ENCODE measurements around the gene ZNF22.

Gene ZNF22

DNA sequence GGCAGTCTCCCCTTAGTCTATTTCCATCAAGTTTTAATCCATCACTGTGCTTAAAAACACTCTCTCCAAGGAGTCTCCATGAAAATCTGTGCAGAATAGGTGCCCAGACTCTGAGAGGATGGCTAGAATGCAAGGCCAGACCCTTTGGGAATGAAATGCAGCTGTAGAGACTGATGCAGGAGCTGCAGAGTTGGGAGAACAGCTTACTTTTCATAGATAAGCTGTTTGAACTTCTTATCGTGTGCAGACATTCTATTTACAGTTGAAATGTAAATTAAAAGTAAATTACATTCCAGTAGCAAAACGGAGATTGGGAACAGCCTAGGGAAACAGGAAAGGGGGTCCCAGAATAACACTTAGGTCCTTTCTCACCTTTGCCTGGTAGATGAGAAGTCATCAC, 14.9 kb downstream of the ZNF22 start:
- no peak for DNase-seq (ENCODE audit: low read depth)

DNA sequence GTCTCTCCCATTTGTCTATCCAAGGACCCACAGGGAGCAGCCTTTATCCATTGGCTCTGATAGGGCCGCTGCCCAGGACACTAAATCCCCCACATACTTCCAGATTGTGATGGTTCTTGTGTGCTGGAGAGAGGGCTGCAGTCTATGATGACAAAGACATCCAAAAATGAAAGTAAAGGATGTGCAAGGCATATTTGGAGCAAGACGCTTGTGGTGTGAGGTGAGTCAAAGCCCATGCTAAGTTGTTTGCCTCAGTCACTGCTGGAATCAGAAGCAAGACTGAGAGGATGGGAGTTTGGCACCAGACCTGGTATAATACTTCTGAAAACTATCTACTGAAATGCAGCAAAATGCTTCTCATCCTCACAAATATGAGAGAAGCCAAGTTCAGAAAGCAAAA, 22.7 kb downstream of the ZNF22 start:
- no peak for DNase-seq (ENCODE audit: low read depth)

DNA sequence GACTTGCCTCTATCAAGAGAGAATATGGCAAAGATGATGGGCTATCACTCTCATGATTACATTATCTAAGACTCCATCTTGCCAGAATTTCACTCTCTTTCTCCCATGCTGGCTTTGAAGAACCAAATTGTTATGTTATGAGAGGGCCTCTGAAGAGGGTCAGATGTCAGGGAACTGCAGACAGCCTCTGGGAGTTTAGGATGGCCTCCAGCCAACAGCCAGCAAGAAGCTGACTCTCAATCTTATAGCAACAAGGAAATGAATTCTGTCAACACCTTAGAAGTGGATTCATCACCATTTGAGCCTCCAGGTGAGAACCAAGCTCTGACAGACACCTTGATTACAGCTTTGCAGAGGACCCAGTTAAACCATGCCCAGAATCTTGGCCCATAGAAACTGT, 33.6 kb downstream of the ZNF22 start:
- no peak for DNase-seq (ENCODE audit: low read depth)

DNA sequence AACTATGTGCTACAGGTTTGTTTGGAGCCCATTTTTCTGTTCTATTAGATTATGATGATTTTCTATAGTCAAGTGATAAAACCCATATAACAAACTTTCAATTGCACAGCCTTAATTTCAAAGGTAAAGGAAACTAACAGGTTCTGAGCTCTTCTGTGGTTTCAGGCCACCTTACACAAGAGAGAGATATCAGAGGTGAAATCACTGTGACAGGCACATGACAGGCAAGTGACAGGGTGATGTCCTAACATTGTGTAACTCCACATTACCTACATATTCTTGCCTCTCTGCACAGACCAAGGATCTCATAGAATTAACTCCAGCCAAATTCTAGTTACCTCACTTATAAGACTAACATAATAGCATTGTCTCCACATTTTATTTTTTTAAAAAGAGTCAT, 35.0 kb downstream of the ZNF22 start:
- DNase-seq (ENCODE audit: low read depth), result no peak

DNA sequence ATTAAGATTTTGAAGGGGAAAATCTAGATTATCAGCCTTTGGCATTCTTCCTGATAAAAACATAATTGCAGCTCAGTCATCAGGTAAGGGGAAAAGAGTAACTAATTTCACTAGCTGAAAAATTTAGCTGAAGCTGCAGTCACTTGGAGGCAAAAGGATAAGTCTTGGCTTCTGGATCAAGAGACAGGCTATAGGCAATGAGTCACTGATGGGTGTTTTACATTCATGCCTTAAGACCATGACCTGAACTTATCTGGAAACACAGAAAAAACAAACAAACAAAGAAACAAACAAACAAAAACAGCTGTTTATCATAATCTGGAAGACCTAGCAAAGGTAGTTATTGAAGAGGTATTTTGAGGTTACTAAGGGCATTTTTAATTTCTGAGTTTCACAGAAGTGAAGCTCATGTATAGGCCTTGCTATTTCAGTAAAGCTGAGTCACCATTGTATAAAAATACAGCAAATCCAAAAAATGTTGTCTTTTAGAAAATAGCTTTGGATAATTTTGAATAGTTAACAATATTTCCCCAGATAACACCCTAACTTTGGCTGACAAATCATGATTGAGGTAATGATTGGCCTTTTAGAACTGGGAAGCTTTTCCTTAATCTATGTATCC, 40.3 kb downstream of the ZNF22 start:
- no peak for DNase-seq (ENCODE audit: low read depth)

DNA sequence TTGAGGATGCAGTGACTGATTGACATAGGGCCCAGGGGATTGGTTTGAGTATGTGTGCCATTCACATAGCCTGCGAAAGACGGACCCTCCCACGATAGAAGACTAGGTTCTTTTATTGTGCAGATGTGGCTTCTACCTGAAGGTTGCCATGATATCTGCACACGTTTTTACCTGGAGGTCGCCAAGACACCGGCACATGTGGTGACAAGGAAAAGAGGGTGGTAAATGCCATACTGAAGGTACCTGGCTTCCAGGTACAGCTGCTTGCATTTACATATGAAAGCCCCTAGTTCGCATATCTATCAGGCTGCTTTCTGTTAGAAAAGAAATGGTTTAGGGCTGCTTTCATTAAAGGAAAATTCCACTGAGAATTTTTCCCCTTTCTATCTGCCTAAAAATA, 43.6 kb downstream of the ZNF22 start:
- DNase-seq (ENCODE audit: low read depth), result no peak

DNA sequence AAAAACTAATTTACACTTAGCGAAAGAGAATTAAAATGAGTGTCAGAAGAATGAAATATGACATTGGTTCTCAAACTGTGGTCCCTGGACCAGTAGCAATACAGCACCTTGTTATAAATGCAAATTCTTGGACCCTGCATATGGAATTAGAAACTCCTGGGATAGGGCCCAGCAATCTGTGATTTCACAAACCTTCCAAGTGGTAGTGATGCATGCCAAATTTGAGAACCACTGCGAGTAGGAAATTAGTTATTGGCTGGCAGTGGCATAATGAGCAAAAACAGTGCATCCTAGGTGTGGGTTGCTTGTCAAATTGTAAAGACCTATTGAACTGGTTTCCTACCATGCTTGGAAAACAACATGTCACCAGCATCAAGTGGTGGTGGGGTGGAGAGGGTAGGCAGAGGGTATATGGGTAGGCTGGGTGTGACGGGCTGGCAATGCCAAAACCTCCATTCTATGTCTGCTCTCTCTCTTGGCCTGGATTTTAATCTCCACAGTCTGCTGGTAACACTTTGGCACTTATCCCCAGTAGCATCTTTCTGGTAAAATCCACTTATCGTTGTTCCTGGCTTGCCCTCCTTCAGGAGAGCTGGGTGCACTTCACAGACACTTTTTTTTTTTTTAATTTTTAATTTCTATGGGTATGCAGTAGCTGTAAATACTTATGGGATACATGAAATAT, 50.0 kb downstream of the ZNF22 start:
- no peak for DNase-seq (ENCODE audit: low read depth)

DNA sequence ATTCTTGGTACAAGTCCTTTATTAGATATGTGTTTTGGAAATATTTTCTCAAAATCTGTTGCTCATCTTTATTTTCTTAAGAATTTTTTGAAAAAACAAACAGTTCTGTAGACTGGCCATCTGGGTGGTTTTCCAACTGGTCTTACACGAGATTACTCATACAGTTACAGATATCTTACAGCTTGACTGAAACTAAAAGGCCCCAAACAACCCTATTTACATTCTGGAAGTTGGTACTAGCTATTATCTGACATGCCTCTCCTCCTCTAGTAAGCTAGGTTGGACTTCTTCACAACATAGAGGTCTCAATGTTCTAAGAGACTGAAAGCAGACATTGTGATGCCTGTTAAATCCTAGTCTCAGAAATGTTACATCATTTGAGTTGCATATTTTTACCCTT, 52.0 kb downstream of the ZNF22 start:
- no peak for DNase-seq (ENCODE audit: low read depth)

DNA sequence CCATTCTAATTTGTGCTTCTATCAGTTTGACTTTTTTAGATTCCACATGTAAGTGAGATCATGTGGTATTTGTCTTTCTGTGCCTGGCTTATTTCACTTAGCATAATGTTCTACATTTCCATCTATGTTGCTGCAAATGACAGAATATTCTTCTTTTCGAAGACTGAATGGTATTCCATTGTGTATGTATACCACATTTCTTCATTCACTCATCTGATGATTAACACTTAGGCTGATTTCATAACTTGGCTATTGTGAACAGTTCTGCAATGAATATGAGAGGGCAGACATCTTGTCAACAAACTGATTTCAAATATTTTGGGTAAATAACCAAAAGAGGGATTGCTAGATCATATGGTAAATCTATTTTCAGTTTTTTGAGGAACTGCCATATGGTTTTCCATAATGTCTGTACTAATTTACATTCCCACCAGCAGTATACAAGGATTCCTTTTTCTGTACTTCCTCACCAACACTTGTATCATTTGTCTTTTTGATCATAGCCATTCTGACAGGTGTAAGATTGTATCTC, 52.9 kb downstream of the ZNF22 start:
- no peak for DNase-seq (ENCODE audit: low read depth)

All from stimulated activated CD8-positive, alpha-beta memory T cell treated with anti-CD3 and anti-CD28 coated beads, Interleukin-15, amount 100 ng/mL, for 24 hours (primary cell).